ENCODE results near the gene MYO1F. TPM values are rescaled to one million over a fixed set of nuclear protein-coding genes. Genes with fewer than 3 reads are reported as not detected.
"Not testable (repeated sequence)": the region's sequence is repeated elsewhere in the genome, so short reads cannot be mapped to it uniquely, and the experiment has no call there.

Gene MYO1F
- total RNA-seq, 1 donor = 1.3 TPM

GRCh38 chr19:8576273-8576993 lies 809 bp downstream of the MYO1F start:
- no peak for DNase-seq (ENCODE audit: low read depth)
- no peak overlapping the region for H3K4me3 ChIP-seq (ENCODE audit: low read depth, low read length)
- no peak for TF ChIP-seq CTCF (IDR thresholded peaks at IDR 0.05; ENCODE audit: insufficient read depth, low read depth, low read length)

- TF ChIP-seq CTCF (IDR thresholded peaks at IDR 0.05; ENCODE audit: insufficient read depth, low read depth, low read length) = no peak
- H3K4me3 ChIP-seq (ENCODE audit: low read depth, low read length) = no peak overlapping the region
- DNase-seq (ENCODE audit: low read depth) = peak; percentile 45
These were observed 1.7 kb downstream of the MYO1F start for GRCh38 chr19:8575467-8575997.

- not testable (repeated sequence) for H3K4me3 ChIP-seq (ENCODE audit: low read depth, low read length); DNase-seq (ENCODE audit: low read depth)
These were observed 2.7 kb downstream of the MYO1F start for GRCh38 chr19:8574619-8574922.

- TF ChIP-seq CTCF (IDR thresholded peaks at IDR 0.05; ENCODE audit: insufficient read depth, low read depth, low read length) = no peak
- no peak for DNase-seq (ENCODE audit: low read depth)
- H3K4me3 ChIP-seq (ENCODE audit: low read depth, low read length) = no peak overlapping the region
These were observed 3.9 kb downstream of the MYO1F start for GRCh38 chr19:8573316-8573715.

- DNase-seq (ENCODE audit: low read depth) = peak; percentile 52
- no peak overlapping the region for H3K4me3 ChIP-seq (ENCODE audit: low read depth, low read length)
- TF ChIP-seq CTCF (IDR thresholded peaks at IDR 0.05; ENCODE audit: insufficient read depth, low read depth, low read length) = no peak
These were observed 6.2 kb downstream of the MYO1F start for GRCh38 chr19:8571006-8571411.

- DNase-seq (ENCODE audit: low read depth) = peak; percentile 96
- no peak for TF ChIP-seq CTCF (IDR thresholded peaks at IDR 0.05; ENCODE audit: insufficient read depth, low read depth, low read length)
- no peak overlapping the region for H3K4me3 ChIP-seq (ENCODE audit: low read depth, low read length)
These were observed 8.0 kb downstream of the MYO1F start for GRCh38 chr19:8569066-8569771.

GRCh38 chr19:8567522-8568172 lies 9.6 kb downstream of the MYO1F start:
- H3K4me3 ChIP-seq (ENCODE audit: low read depth, low read length) = no peak overlapping the region
- TF ChIP-seq CTCF (IDR thresholded peaks at IDR 0.05; ENCODE audit: insufficient read depth, low read depth, low read length) = no peak
- DNase-seq (ENCODE audit: low read depth) = no peak

Measured in fibroblast of villous mesenchyme (primary cell).